IMR-90 (cell line): Measurements from ENCODE around the gene PRKACG.

Experiments used
- BHLHE40 ChIP-seq: fragments of 150-350 bp; IDR thresholded peaks from 2 replicates; pipeline ENCODE4 v1.6.1; 2016; ENCODE audit warnings: mild to moderate bottlenecking, low read depth, low read length
- POLR2A ChIP-seq: IDR thresholded peaks from 2 replicates; pipeline ENCODE4 v1.6.1; 2012; ENCODE audit warnings: mild to moderate bottlenecking, low read depth, low read length

- TF ChIP-seq POLR2A (no peak), BHLHE40 (no peak)
These were observed 22.5 kb downstream of the PRKACG start for GRCh38 chr9:68991457-68991856.
